Right cardiac atrium (tissue), 5 donors: ENCODE results near the gene WNT1. TPM values are rescaled to one million over a fixed set of nuclear protein-coding genes. Genes with fewer than 3 reads are reported as not detected.

Source experiments
- ATAC-seq, 2 donors: fragments of 200-7000 bp; cut with Tn5 transposase; one replicate each; pipeline versions ENCODE4 v1.8.0 to v1.9.1; 2020; ENCODE audit warnings: moderate library complexity in 2 of 2, mild to moderate bottlenecking in 1 of 2
- DNase-seq, 3 donors: peaks; one replicate each; pipeline ENCODE4 v3.0.0-alpha.2; 2020
- H3K27ac ChIP-seq: one replicate; pipeline ENCODE4 v1.5.1; 2013; ENCODE audit warnings: mild to moderate bottlenecking, low read length, control low read depth, moderate library complexity
- H3K27me3 ChIP-seq: one replicate; pipeline ENCODE4 v1.6.1; 2013; ENCODE audit not compliant: control insufficient read depth, insufficient read depth
- H3K4me1 ChIP-seq: one replicate; pipeline ENCODE4 v1.6.1; 2013; ENCODE audit warnings: low read length; ENCODE audit not compliant: control insufficient read depth, insufficient read depth
- H3K4me3 ChIP-seq: one replicate; pipeline ENCODE4 v1.5.1; 2013; ENCODE audit warnings: low read length, control low read depth
- H3K9me3 ChIP-seq: one replicate; pipeline ENCODE4 v1.6.1; 2013; ENCODE audit warnings: low read length; ENCODE audit not compliant: control insufficient read depth
- WGBS: extraction: QIAGEN DNeasy Blood & Tissue Kit; methylation state at CpG from one replicate; pipeline ENCODE4 v1.1.7; 2013; 5-methylcytosine and 5-hydroxymethylcytosine counted together
- intact Hi-C, 4 donors: fragments of 100-400 bp; cut with DNase I; formaldehyde crosslinking; loops; one replicate each; pipeline versions ENCODE4 v1.11.0 to v1.14.0; 2022 to 2023
- long read RNA-seq, 4 donors: library from polyadenylated mRNA; unstranded; transcript quantifications; one replicate each; pipeline ENCODE4 v2.0.0, GENCODE V29; 2020 to 2021
- polyA plus RNA-seq: library from polyadenylated mRNA; stranded (reverse); fragments of 200-250 nt; gene quantifications from one replicate; pipeline ENCODE4 v1.2.3, GENCODE V29; 2013
- total RNA-seq, 4 donors: library from RNA; stranded (reverse); fragmentation: NEBNext Ultra II Directional; extraction: Animal tissue kit (Norgen Biotek cat#: 25700); gene quantifications; one replicate each; pipeline ENCODE4 v1.2.1, GENCODE V29; 2021
- donor health status: healthy with polysubstance abuse.
- donor health status: DM: no; HTN: yes; CAD: no.
- donor health status: DM: no; HTN: no; CAD: no.
- donor health status: DM: no; HTN: yes; CAD: no; lungs with severe emphysema.
- donor health status: DM: yes; HTN: yes; CAD: no.

Gene WNT1
- total RNA-seq (not detected), polyA plus RNA-seq (not detected)
- long read RNA-seq, donor 1, partial matches to known transcripts, result 1 of 1 reads
- long read RNA-seq, donor 1, other reads (novel, unspliced or antisense), result 0 of 1 reads
- long read RNA-seq, donor 2, result 0 reads
- long read RNA-seq, donor 3, result 0 reads
- long read RNA-seq, donor 4, result 0 reads

DNA sequence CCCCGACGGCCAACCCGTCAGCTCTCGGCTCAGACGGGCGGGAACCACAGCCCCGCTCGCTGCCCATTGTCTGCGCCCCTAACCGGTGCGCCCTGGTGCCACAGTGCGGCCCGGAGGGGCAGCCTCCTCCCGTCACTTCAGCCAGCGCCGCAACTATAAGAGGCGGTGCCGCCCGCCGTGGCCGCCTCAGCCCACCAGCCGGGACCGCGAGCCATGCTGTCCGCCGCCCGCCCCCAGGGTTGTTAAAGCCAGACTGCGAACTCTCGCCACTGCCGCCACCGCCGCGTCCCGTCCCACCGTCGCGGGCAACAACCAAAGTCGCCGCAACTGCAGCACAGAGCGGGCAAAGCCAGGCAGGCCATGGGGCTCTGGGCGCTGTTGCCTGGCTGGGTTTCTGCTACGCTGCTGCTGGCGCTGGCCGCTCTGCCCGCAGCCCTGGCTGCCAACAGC is at the start of gene WNT1:
Gene WNT1 (plus strand): TSS at position 32 of the 450 bp plus-strand sequence. CDS start 329 bp downstream, at position 361.
- peak in 1 of 3 donors; percentile 51 for DNase-seq
- WGBS, result 1% methylated on average over 45 of the region's 45 CpGs
- intact Hi-C loops, result no loop called here
- peak within 1 kb of the TSS; percentile 26 for H3K4me3 ChIP-seq
- no peaks in the 10 kb centered on the region for H3K27me3 ChIP-seq
- H3K27ac ChIP-seq, result no peak within 1 kb of the TSS
- peaks cover 17% of the 10 kb centered on the region for H3K4me1 ChIP-seq
- no peaks in the 10 kb centered on the region for H3K9me3 ChIP-seq
- ATAC-seq, result peak in 1 of 2 donors; percentile 4

DNA sequence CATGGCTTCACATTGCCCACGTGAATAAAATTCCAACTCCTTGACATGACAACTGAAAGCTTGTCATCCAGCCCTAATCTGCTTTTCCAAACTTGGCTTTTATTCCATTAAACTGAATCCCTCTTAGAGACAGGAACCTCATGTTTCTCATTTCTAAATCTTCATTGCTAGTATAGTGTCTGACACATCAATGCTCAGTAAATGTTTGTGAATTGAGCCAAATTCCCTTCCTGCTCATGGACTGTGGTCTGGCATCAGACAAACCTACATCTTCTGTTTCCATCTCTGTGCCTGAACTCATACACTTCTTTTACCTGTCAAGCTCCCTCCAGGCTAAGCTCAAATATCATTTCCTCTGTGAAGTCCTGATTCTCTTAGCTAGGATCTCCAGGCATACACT is 48.6 kb upstream of the WNT1 start:
- no peak for ATAC-seq
- Histone ChIP-seq H3K27ac (no peak overlapping the region), H3K4me1 (no peaks in the 10 kb centered on the region), H3K4me3 (no peak overlapping the region), H3K27me3 (no peaks in the 10 kb centered on the region), H3K9me3 (no peaks in the 10 kb centered on the region)
- intact Hi-C loops, result no loop called here
- WGBS, result 87% methylated on average over 1 of the region's 1 CpG
- DNase-seq, result no peak

DNA sequence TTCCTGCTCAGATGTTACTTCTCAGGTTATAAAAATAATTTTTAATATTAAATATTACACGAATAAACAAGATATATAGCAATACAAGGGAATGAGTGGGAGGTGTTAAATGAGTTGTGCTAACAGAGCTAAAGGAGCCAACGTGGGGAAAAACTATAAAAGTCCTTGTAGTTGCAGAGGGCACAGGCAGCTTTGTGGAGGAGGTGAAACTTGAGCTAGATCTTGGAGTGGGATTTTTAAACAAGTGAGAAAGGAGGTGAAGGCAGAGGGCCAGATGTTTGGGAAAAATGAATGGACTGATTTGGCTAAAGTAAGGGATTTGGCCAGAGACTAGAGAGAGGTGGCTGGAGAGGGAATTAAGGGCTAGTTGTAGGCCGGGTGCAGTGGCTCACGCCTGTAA is 47.6 kb upstream of the WNT1 start:
- DNase-seq (no peak), ATAC-seq (no peak)
- Histone ChIP-seq H3K9me3 (no peaks in the 10 kb centered on the region), H3K27ac (no peak overlapping the region), H3K4me3 (no peak overlapping the region), H3K27me3 (no peaks in the 10 kb centered on the region), H3K4me1 (no peaks in the 10 kb centered on the region)
- intact Hi-C loops, result no loop called here
- WGBS, result 86% methylated on average over 4 of the region's 4 CpGs

DNA sequence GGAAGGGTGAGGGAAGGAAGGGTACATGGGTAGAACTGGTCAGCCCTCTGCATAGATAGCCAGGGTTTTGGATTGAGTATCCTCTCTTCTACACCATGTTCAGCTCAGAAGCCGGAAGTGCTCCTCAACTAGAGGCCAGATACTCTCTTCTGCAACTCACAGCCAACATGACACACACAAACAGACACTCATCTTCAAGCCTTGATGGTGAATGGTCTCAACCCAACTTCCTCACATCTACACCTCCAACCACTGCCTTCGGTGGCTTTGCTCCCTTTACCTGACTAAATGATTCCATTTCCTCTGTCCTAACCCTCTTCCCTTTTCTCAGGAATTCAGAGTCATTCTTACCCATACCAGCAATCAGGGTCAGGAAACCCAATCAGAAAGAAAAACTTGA is 45.2 kb upstream of the WNT1 start:
- intact Hi-C loops, result no loop called here
- Histone ChIP-seq H3K27me3 (no peaks in the 10 kb centered on the region), H3K9me3 (no peaks in the 10 kb centered on the region), H3K27ac (no peak overlapping the region), H3K4me3 (no peak overlapping the region), H3K4me1 (no peaks in the 10 kb centered on the region)
- no peak for ATAC-seq
- no peak for DNase-seq
- 81% methylated on average over 2 of the region's 2 CpGs for WGBS

DNA sequence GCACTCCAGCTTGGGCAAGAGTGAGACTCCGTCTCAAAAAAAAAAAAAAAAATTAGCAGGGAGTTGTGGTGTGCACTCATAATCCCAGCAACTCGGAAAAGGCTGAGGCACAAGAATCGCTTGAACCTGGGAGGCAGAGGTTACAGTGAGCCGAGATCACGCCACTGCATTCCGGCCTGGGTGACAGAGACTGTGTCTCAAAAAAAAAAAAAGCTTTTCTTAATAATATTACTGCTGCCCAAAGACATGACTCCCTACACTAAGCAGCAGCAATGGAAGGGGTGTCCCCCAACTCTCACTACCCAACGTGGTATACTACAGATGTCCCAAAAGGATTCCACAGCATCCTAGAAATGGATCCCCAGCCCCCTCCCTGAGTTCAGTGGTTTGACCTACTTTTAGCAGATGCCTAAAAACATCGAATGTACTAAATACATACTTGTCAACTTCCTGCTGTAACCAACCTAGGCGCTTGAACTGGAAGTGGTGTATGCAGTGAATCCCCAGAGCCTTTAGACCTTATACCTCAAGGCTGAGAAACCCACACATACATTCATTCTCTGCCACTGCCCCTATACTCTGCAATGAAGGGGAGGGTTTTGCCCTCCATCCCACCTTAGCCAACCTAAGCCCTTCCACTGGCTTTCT is 44.3 kb upstream of the WNT1 start:
- H3K27ac ChIP-seq, result no peak overlapping the region
- ATAC-seq (no peak), DNase-seq (no peak)
- WGBS, result 88% methylated on average over 9 of the region's 9 CpGs
- intact Hi-C loops, result no loop called here
- no peaks in the 10 kb centered on the region for H3K4me1 ChIP-seq
- no peak overlapping the region for H3K4me3 ChIP-seq
- no peaks in the 10 kb centered on the region for H3K9me3 ChIP-seq
- H3K27me3 ChIP-seq, result no peaks in the 10 kb centered on the region

DNA sequence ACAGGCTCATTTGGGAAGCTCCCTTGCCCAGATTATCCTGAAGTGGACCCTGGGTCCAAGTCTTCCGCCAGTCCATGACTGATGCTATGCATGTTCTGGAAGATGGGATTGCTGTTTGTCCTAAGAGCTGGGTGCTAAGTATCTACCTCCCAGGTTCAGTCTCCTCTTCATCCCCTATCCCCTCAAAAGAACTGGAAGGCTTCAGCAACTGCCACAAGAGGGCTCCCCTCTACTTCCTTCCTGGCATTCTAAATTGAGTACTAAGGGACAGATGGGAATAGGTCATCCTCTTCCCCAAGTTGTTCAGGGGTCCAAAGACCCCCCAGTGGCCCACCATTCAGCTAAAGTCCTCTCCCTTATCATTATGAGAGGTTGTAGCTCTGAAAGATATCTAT is 43.8 kb upstream of the WNT1 start:
- DNase-seq (no peak), ATAC-seq (no peak)
- Histone ChIP-seq H3K27me3 (no peaks in the 10 kb centered on the region), H3K4me3 (no peak overlapping the region), H3K27ac (no peak overlapping the region), H3K9me3 (no peaks in the 10 kb centered on the region), H3K4me1 (no peaks in the 10 kb centered on the region)
- intact Hi-C loops, result no loop called here
- 96% methylated on average over 1 of the region's 1 CpG for WGBS

DNA sequence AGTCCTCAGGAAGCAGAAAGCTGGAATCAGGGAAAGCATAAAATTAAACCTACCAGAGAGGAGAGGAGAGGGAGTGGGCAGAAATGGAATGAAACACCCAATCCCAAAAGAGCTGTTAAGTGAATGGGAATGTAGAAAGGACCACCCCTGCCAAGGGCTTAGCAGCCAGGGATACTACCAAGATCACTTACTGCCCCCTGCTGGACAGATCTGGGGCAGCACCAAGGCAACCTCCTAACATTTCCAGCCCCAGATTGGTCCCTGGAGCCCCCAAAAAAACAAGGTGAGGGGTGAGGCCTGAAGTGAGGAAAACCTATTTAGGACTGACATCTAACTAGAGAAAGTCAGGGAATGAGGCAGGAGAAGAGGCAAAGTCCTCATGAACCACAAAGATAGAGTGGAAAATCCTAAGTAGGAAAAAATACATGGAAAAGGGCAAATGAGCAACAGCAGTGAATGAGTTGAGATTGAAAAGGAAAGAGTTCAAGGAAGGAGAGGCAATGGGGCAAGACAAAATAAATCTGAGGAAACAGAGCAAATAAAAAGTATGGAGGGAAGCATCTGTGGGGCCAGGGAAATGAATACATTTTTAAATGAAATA is 41.6 kb upstream of the WNT1 start:
- intact Hi-C loops, result loop anchor here in 2 of 4 donors (2.0 to 5.0 kb wide), 2 partner anchors 84 kb away; partner anchors contain the start of gene DDX23 (in 2 of the 2)

DNA sequence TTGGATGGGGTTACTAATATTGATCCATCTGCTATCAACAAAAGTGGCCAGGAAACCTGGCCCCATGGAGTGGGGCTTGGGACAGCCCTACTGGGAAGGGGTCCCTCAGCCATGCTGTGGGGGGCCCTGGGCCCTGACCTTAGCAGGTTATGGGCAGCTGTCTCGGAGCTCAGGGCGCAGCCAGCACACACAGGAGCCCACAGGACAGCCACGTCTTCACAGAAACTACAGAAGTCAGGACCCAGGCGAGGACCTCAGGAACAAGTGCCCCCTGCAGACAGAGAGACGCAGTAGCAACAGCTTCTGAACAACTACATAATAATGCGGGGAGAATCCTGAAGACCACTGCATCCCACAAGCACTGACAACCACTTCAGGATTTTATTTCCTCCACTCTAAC is 41.0 kb upstream of the WNT1 start:
- intact Hi-C loops, result loop anchor here in 2 of 4 donors (2.0 to 5.0 kb wide), 2 partner anchors 84 to 85 kb away; partner anchors contain the start of gene DDX23 (in 2 of the 2)
- Histone ChIP-seq H3K9me3 (no peaks in the 10 kb centered on the region), H3K4me3 (no peak overlapping the region), H3K27me3 (no peaks in the 10 kb centered on the region), H3K4me1 (no peaks in the 10 kb centered on the region), H3K27ac (no peak overlapping the region)
- DNase-seq, result no peak
- no peak for ATAC-seq
- 84% methylated on average over 6 of the region's 6 CpGs for WGBS

More for the DNA sequence above, 41.6 kb upstream of the WNT1 start:
- ATAC-seq (peak; percentile 45 to 78), DNase-seq (peak; percentile 77 to 91 (median 83))
- Histone ChIP-seq H3K9me3 (no peaks in the 10 kb centered on the region), H3K27me3 (no peaks in the 10 kb centered on the region), H3K27ac (no peak overlapping the region), H3K4me1 (no peaks in the 10 kb centered on the region), H3K4me3 (no peak overlapping the region)

DNA sequence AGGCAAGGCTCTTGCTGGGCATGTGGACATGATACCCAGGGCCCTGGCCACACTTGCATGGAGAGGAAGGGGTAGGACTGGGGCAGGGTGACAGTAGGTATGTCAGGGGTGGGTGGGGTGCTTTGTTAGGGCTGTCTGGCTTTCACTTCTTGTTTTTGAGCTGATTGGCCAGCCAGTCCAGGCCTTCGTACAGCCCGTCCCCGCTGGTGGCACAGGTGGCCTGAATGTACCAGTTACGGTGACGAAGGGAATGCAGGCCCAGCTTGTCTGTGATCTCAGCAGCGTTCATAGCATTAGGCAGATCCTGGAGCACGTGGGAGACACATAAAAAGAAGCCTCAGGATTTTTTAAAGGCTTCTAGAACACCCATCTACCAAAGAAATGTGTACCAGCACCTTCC is 39.3 kb upstream of the WNT1 start:
- WGBS, result 81% methylated on average over 7 of the region's 7 CpGs
- no peak overlapping the region for H3K27ac ChIP-seq
- intact Hi-C loops, result loop anchor here in 1 of 4 donors (5.0 kb wide), 1 partner anchor 87 kb away; the partner anchor contains the start of gene DDX23
- no peaks in the 10 kb centered on the region for H3K9me3 ChIP-seq
- no peaks in the 10 kb centered on the region for H3K27me3 ChIP-seq
- H3K4me1 ChIP-seq, result no peaks in the 10 kb centered on the region
- ATAC-seq, result no peak
- no peak overlapping the region for H3K4me3 ChIP-seq
- no peak for DNase-seq

DNA sequence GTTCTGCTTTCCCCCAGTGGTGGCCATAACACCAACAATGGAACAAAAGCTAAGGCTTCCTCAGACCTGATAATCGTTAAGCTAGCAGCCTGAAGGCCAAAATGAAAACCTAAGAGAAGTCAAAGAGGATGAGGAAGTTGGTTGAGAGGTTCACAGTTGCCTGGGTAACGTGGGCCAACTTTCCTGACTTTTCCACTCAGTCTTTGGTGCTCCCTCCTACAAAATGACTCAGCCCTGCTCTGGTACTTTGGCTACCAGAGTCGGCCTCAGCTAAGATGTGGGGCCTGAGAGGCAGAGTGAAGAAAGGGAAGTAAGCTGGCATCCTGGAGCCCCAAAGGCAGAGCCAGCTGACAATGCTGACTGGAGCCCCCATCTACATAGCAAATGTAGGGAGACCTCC is 37.9 kb upstream of the WNT1 start:
- no peaks in the 10 kb centered on the region for H3K27me3 ChIP-seq
- no peaks in the 10 kb centered on the region for H3K9me3 ChIP-seq
- 77% methylated on average over 3 of the region's 3 CpGs for WGBS
- ATAC-seq, result no peak
- intact Hi-C loops, result no loop called here
- H3K27ac ChIP-seq, result no peak overlapping the region
- DNase-seq, result no peak
- H3K4me3 ChIP-seq, result no peak overlapping the region
- H3K4me1 ChIP-seq, result no peaks in the 10 kb centered on the region

DNA sequence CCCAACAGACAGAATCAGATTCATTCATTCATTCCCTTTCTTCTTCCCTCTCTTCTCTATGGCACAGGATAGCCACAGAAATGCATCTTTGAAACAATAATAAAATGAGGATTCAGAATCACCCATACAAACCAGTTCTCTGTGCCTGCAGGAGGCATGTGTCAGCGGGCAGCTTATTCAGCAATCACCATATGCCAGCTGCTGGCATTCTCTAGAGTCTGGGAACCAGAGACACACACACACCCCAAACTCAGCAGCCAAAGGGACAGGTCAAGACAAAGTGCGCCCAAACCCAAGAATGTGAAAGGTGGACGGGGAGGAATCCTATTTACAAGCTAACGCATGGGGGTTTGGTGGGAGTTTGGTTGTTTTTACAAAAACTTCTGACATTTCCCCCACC is 34.9 kb upstream of the WNT1 start:
- Histone ChIP-seq H3K9me3 (no peaks in the 10 kb centered on the region), H3K4me1 (peaks cover 4% of the 10 kb centered on the region), H3K27me3 (no peaks in the 10 kb centered on the region), H3K4me3 (no peak overlapping the region), H3K27ac (no peak overlapping the region)
- intact Hi-C loops, result no loop called here
- no peak for ATAC-seq
- WGBS, result 93% methylated on average over 4 of the region's 4 CpGs
- DNase-seq, result no peak
